ENCODE data around the gene UCN2. TPM values are rescaled to one million over a fixed set of nuclear protein-coding genes. Genes with fewer than 3 reads are reported as not detected.

The UCN2 gene
- total RNA-seq, 1 experiment from 2014 or later: 0.49 TPM

- H3K27ac ChIP-seq (ENCODE audit: low read depth, low read length, poor library complexity, severe bottlenecking): no peak overlapping the region
- intact Hi-C loops (cut with micrococcal nuclease; ENCODE audit: unreplicated experiment): loop anchor here (5.0 to 10.0 kb wide), 2 partner anchors 73 to 316 kb away; no protein-coding TSS in a partner anchor
- BruUV-seq (replicated peaks): no TSS peak
- H3K36me3 ChIP-seq (ENCODE audit: insufficient read depth, low read length, poor library complexity, severe bottlenecking): no peaks in the 10 kb centered on the region
- no peak for DNase-seq (ENCODE audit: low spot score)
- TF ChIP-seq EZH2 (IDR thresholded peaks at IDR 0.05; ENCODE audit: borderline replicate concordance, low read depth, low read length, poor library complexity, severe bottlenecking) (no peak), CTCF (conservative IDR thresholded peaks at IDR 0.05; ENCODE audit: low read depth, low read length) (no peak)
- no peaks in the 10 kb centered on the region for H3K4me1 ChIP-seq (ENCODE audit: insufficient read depth, low read length, poor library complexity, severe bottlenecking)
- H3K9me3 ChIP-seq (ENCODE audit: low read depth, low read length, poor library complexity, severe bottlenecking): no peaks in the 10 kb centered on the region
- ChIA-PET CTCF (no interaction called here), POLR2A (ENCODE audit: low non-redundant PET) (no interaction called here)
- no peaks in the 10 kb centered on the region for H3K27me3 ChIP-seq (replicated peaks; ENCODE audit: insufficient read depth, low read depth, low read length, poor library complexity)
- H3K4me3 ChIP-seq (ENCODE audit: low read depth, low read length, poor library complexity, severe bottlenecking): no peak overlapping the region
These were observed 15.5 kb downstream of the UCN2 start for GRCh38 chr3:48548126-48548525.

DNA sequence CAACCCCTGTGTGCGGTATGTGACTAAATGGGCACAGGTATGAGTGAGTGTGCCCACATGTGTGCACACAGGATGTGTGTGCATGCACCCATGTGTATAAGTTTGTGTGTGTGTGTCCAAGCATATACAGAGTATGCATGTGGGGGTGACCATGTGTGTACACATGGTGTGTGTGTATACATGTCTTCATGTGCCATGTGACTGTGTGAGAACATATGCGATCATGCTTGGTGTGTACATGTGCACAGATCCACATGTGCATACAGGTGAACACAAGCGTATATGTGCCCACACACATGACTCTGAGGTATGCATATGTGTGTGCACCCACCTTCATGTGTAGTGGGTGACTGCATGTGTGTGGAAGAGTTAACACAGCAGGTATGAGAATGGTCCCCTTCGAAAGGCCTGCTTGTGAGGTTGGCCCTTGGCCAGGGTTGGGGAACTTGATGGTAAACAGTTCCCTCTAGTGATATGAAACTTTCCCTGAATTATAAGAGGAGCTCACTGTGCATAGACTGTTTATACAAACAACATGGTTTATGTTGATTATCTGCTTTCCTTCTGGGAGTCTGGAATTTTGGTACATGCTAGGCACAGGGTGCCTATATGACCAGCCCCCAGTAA lies 17.3 kb downstream of the UCN2 start:
- Histone ChIP-seq H3K27ac (ENCODE audit: low read depth, low read length, poor library complexity, severe bottlenecking) (no peak overlapping the region), H3K36me3 (ENCODE audit: insufficient read depth, low read length, poor library complexity, severe bottlenecking) (no peaks in the 10 kb centered on the region), H3K4me1 (ENCODE audit: insufficient read depth, low read length, poor library complexity, severe bottlenecking) (no peaks in the 10 kb centered on the region), H3K4me3 (ENCODE audit: low read depth, low read length, poor library complexity, severe bottlenecking) (no peak overlapping the region), H3K9me3 (ENCODE audit: low read depth, low read length, poor library complexity, severe bottlenecking) (no peaks in the 10 kb centered on the region), H3K27me3 (replicated peaks; ENCODE audit: insufficient read depth, low read depth, low read length, poor library complexity) (no peaks in the 10 kb centered on the region)
- intact Hi-C loops (cut with micrococcal nuclease; ENCODE audit: unreplicated experiment): loop anchor here (5.0 to 10.0 kb wide), 2 partner anchors 72 to 314 kb away; no protein-coding TSS in a partner anchor
- no TSS peak for BruUV-seq (replicated peaks)
- ChIA-PET POLR2A (ENCODE audit: low non-redundant PET) (no interaction called here), CTCF (no interaction called here)
- no peak for DNase-seq (ENCODE audit: low spot score)
- TF ChIP-seq CTCF (conservative IDR thresholded peaks at IDR 0.05; ENCODE audit: low read depth, low read length): no peak
- no peak for TF ChIP-seq EZH2 (IDR thresholded peaks at IDR 0.05; ENCODE audit: borderline replicate concordance, low read depth, low read length, poor library complexity, severe bottlenecking)

DNA sequence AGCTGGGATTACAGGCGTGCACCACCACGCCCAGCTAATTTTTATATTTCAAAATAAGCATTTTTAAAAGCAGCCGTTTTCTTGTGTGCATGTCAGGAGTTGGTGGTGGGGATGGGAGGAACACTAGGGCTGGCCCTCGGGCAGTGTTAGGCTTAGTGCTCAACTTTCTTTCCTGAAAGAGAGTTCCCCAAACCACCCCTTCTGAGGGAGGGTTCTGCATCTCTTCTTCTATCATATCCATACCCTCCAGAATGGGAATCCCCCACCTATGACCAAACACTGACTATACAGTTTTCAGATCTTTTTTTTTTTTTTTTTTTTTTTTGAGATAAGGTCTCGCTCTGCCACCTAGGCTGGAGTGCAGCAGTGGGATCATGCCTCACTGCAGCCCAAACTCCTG lies 19.4 kb downstream of the UCN2 start:
- Histone ChIP-seq H3K4me1 (ENCODE audit: insufficient read depth, low read length, poor library complexity, severe bottlenecking) (no peaks in the 10 kb centered on the region), H3K27ac (ENCODE audit: low read depth, low read length, poor library complexity, severe bottlenecking) (no peak overlapping the region), H3K36me3 (ENCODE audit: insufficient read depth, low read length, poor library complexity, severe bottlenecking) (no peaks in the 10 kb centered on the region), H3K27me3 (replicated peaks; ENCODE audit: insufficient read depth, low read depth, low read length, poor library complexity) (no peaks in the 10 kb centered on the region), H3K4me3 (ENCODE audit: low read depth, low read length, poor library complexity, severe bottlenecking) (no peak overlapping the region), H3K9me3 (ENCODE audit: low read depth, low read length, poor library complexity, severe bottlenecking) (no peaks in the 10 kb centered on the region)
- POLR2A ChIA-PET (ENCODE audit: low non-redundant PET): no interaction called here
- CTCF ChIA-PET: no interaction called here
- no peak for DNase-seq (ENCODE audit: low spot score)
- intact Hi-C loops (cut with micrococcal nuclease; ENCODE audit: unreplicated experiment): loop anchor here (10.0 kb wide), 1 partner anchor 69 kb away; no protein-coding TSS in a partner anchor
- no peak for TF ChIP-seq CTCF (conservative IDR thresholded peaks at IDR 0.05; ENCODE audit: low read depth, low read length)
- TF ChIP-seq EZH2 (IDR thresholded peaks at IDR 0.05; ENCODE audit: borderline replicate concordance, low read depth, low read length, poor library complexity, severe bottlenecking): no peak
- no TSS peak for BruUV-seq (replicated peaks)
